PC-9 (cell line): ENCODE data around the gene BCAS3.

ENCODE experiments used
- EZH2 ChIP-seq: fragments of 200-600 bp; sonication (generic); IDR thresholded peaks from 2 replicates; pipeline ENCODE4 v1.8.0; 2017; ENCODE audit warnings: antibody characterized with exemption, low read depth
- TF ChIP-seq, protein P1 (sequence below): fragments of 200-600 bp; sonication (generic); conservative IDR thresholded peaks from 2 replicates; pipeline ENCODE4 v1.6.1; 2017; ENCODE audit warnings: mixed run types, antibody characterized with exemption, mild to moderate bottlenecking, moderate library complexity

DNA sequence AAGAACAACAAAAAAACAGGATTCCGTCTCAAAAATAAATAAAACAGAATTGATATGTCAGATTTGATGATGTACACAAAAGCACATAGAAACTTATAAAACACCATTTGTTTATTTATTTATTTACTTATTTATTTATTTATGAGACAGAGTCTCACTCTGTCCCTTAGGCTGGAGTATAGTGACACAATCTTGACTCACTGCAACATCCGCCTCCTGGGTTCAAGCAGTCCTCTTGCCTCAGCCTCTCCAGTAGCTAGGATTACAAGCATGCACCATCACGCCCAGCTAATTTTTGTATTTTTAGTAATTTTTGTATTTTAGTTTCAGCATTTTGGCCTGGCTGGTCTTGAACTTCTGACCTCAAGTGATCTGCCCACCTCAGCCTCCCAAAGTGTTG is 21.4 kb downstream of the BCAS3 start:
- TF ChIP-seq EZH2: no peak
- TF ChIP-seq, protein P1, sequence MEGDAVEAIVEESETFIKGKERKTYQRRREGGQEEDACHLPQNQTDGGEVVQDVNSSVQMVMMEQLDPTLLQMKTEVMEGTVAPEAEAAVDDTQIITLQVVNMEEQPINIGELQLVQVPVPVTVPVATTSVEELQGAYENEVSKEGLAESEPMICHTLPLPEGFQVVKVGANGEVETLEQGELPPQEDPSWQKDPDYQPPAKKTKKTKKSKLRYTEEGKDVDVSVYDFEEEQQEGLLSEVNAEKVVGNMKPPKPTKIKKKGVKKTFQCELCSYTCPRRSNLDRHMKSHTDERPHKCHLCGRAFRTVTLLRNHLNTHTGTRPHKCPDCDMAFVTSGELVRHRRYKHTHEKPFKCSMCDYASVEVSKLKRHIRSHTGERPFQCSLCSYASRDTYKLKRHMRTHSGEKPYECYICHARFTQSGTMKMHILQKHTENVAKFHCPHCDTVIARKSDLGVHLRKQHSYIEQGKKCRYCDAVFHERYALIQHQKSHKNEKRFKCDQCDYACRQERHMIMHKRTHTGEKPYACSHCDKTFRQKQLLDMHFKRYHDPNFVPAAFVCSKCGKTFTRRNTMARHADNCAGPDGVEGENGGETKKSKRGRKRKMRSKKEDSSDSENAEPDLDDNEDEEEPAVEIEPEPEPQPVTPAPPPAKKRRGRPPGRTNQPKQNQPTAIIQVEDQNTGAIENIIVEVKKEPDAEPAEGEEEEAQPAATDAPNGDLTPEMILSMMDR: no peak
